Measurements from ENCODE around the gene SYAP1. TPM values are rescaled to one million over a fixed set of nuclear protein-coding genes. Genes with fewer than 3 reads are reported as not detected.

SYAP1 gene
- total RNA-seq, 1 donor from 2014 or later: 16.0 TPM

- TF ChIP-seq POLR2A (IDR thresholded peaks at IDR 0.05) (no peak), CTCF (IDR thresholded peaks at IDR 0.05) (peak in 1 of 3 experiments; percentile 15), POLR2AphosphoS5 (IDR thresholded peaks at IDR 0.05; ENCODE audit: insufficient read depth in 1 of 2, low read depth in 1 of 2) (no peak)
- H3K4me3 ChIP-seq: peak overlapping the region; percentile 94 to 97
- no peaks in the 10 kb centered on the region for H3K27me3 ChIP-seq
- no peak for DNase-seq (ENCODE audit: extremely low spot score in 2 of 2)
- intact Hi-C loops (cut with DNase I): loop anchor here (5.0 kb wide), 2 partner anchors 68 to 1108 kb away; partner anchors contain the start of gene SYAP1
- peaks cover 11% of the 10 kb centered on the region for H3K4me1 ChIP-seq
- H3K27ac ChIP-seq: peak overlapping the region; percentile 90
- H3K36me3 ChIP-seq: no peaks in the 10 kb centered on the region
- no peaks in the 10 kb centered on the region for H3K9me3 ChIP-seq
These were observed 66.1 kb downstream of the SYAP1 start for GRCh38 chrX:16785247-16786138.

- no peaks in the 10 kb centered on the region for H3K9me3 ChIP-seq
- no peaks in the 10 kb centered on the region for H3K27me3 ChIP-seq
- H3K27ac ChIP-seq: peak within 1 kb of the TSS; percentile 90
- peak; percentile 96 to 98 for TF ChIP-seq POLR2AphosphoS5 (IDR thresholded peaks at IDR 0.05; ENCODE audit: insufficient read depth in 1 of 2, low read depth in 1 of 2)
- peak in 1 of 3 experiments; percentile 9 for TF ChIP-seq CTCF (IDR thresholded peaks at IDR 0.05)
- TF ChIP-seq POLR2A (IDR thresholded peaks at IDR 0.05): peak in 1 of 2 donors; percentile 89
- no peaks in the 10 kb centered on the region for H3K36me3 ChIP-seq
- peaks cover 11% of the 10 kb centered on the region for H3K4me1 ChIP-seq
- intact Hi-C loops (cut with DNase I): loop anchor here (5.0 kb wide), 2 partner anchors 69 to 1109 kb away; partner anchors contain the start of gene SYAP1
- DNase-seq (ENCODE audit: extremely low spot score in 2 of 2): peak; percentile 100
- H3K4me3 ChIP-seq: peak within 1 kb of the TSS; percentile 94 to 97
These were observed 66.9 kb downstream of the SYAP1 start, which contains the start of gene TXLNG for GRCh38 chrX:16786139-16786790. TXLNG (plus strand) TSS chrX:16786466; CDS start chrX:16786488, 22 bp downstream.

- DNase-seq (ENCODE audit: extremely low spot score in 2 of 2): no peak
- no peaks in the 10 kb centered on the region for H3K27me3 ChIP-seq
- intact Hi-C loops (cut with DNase I): loop anchor here (5.0 kb wide), 2 partner anchors 70 to 1110 kb away; partner anchors contain the start of gene SYAP1
- no peak for TF ChIP-seq POLR2A (IDR thresholded peaks at IDR 0.05)
- no peak for TF ChIP-seq CTCF (IDR thresholded peaks at IDR 0.05)
- TF ChIP-seq POLR2AphosphoS5 (IDR thresholded peaks at IDR 0.05; ENCODE audit: insufficient read depth in 1 of 2, low read depth in 1 of 2): no peak
- peaks cover 11% of the 10 kb centered on the region for H3K4me1 ChIP-seq
- H3K27ac ChIP-seq: peak overlapping the region; percentile 90
- no peaks in the 10 kb centered on the region for H3K36me3 ChIP-seq
- H3K9me3 ChIP-seq: no peaks in the 10 kb centered on the region
- peak overlapping the region; percentile 94 to 97 for H3K4me3 ChIP-seq
These were observed 67.7 kb downstream of the SYAP1 start for GRCh38 chrX:16786791-16787735.

GRCh38 chrX:16788477-16788876, 69.1 kb downstream of the SYAP1 start:
- H3K4me1 ChIP-seq: peaks cover 11% of the 10 kb centered on the region
- TF ChIP-seq CTCF (IDR thresholded peaks at IDR 0.05) (no peak), POLR2A (IDR thresholded peaks at IDR 0.05) (no peak), POLR2AphosphoS5 (IDR thresholded peaks at IDR 0.05; ENCODE audit: insufficient read depth in 1 of 2, low read depth in 1 of 2) (no peak)
- no peak overlapping the region for H3K4me3 ChIP-seq
- peak overlapping the region; percentile 12 for H3K27ac ChIP-seq
- no peaks in the 10 kb centered on the region for H3K27me3 ChIP-seq
- H3K9me3 ChIP-seq: no peaks in the 10 kb centered on the region
- intact Hi-C loops (cut with DNase I): loop anchor here (5.0 kb wide), 2 partner anchors 71 to 1111 kb away; partner anchors contain the start of gene SYAP1
- no peaks in the 10 kb centered on the region for H3K36me3 ChIP-seq
- no peak for DNase-seq (ENCODE audit: extremely low spot score in 2 of 2)
